ENCODE measurements around the gene VRK2.
"Not testable (repeated sequence)": the region's sequence is repeated elsewhere in the genome, so short reads cannot be mapped to it uniquely, and the experiment has no call there.

The VRK2 gene

GRCh38 chr2:58170334-58170933, 123.8 kb downstream of the VRK2 start:
- DNase-seq, result not testable (repeated sequence)

GRCh38 chr2:58171831-58172230, 125.2 kb downstream of the VRK2 start:
- DNase-seq, result not testable (repeated sequence)

GRCh38 chr2:58177187-58177586, 130.6 kb downstream of the VRK2 start:
- not testable (repeated sequence) for DNase-seq

GRCh38 chr2:58180175-58180574, 133.6 kb downstream of the VRK2 start:
- DNase-seq, result not testable (repeated sequence)

GRCh38 chr2:58180635-58181034, 134.0 kb downstream of the VRK2 start:
- DNase-seq, result no peak

GRCh38 chr2:58182527-58182926, 135.9 kb downstream of the VRK2 start:
- no peak for DNase-seq

- DNase-seq, result no peak
These were observed 139.9 kb downstream of the VRK2 start for GRCh38 chr2:58186501-58186900.

- not testable (repeated sequence) for DNase-seq
These were observed 140.4 kb downstream of the VRK2 start for GRCh38 chr2:58187022-58187421.

GRCh38 chr2:58194458-58194857, 147.9 kb downstream of the VRK2 start:
- no peak for DNase-seq

GRCh38 chr2:58195662-58196061, 149.1 kb downstream of the VRK2 start:
- DNase-seq, result no peak

GRCh38 chr2:58197894-58198293, 151.3 kb downstream of the VRK2 start:
- DNase-seq, result no peak

- no peak for DNase-seq
These were observed 155.8 kb downstream of the VRK2 start for GRCh38 chr2:58202404-58202803.

GRCh38 chr2:58203018-58203417, 156.4 kb downstream of the VRK2 start:
- DNase-seq, result no peak

- DNase-seq, result no peak
These were observed 157.8 kb downstream of the VRK2 start for GRCh38 chr2:58204195-58204959.

- no peak for DNase-seq
These were observed 160.2 kb downstream of the VRK2 start for GRCh38 chr2:58206785-58207184.

GRCh38 chr2:58207189-58207588, 160.6 kb downstream of the VRK2 start:
- DNase-seq, result no peak
